ENCODE data around the gene CCDC102B.
"Not testable (repeated sequence)": the region's sequence is repeated elsewhere in the genome, so short reads cannot be mapped to it uniquely, and the experiment has no call there.

The CCDC102B gene

DNA sequence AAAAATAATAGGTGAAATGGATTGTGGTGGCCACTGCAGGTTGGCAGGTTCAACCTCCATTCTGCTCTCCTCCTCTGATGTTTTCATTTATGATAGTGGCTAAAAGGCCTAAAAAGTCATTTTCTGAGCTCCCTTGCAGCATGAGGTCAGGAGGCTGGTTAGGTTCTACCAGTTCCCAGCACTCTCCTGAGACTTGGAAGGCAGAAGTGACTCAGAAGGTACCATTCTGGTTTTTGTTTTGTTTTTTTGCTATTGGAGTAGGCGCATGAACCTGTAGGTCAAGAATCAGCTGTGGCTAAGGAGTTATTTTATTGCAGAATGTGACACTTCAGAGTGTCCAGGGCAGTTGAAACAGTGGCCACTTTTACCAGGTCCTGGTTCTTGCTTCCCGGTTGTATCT lies 181.9 kb downstream of the CCDC102B start:
- no peak for DNase-seq (ENCODE audit: low read depth)

DNA sequence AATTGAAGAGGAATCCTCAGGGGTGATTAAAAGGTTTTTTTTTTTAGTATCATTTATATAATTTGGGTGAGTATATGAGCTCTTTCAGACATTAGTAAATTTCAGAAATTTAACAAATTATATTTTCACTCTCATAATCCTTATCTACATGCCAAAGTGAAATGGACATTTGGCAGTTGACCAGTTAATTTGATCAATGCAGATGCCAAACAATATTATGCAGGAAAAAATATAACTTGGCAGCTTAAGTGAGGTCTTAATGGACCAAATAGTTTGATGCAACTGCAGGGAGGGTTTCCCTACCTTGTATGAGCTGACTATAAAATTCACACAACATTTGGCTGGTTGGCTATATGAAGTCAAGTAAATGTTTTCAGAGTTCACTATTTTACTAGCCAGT lies 185.2 kb downstream of the CCDC102B start:
- DNase-seq (ENCODE audit: low read depth): no peak

DNA sequence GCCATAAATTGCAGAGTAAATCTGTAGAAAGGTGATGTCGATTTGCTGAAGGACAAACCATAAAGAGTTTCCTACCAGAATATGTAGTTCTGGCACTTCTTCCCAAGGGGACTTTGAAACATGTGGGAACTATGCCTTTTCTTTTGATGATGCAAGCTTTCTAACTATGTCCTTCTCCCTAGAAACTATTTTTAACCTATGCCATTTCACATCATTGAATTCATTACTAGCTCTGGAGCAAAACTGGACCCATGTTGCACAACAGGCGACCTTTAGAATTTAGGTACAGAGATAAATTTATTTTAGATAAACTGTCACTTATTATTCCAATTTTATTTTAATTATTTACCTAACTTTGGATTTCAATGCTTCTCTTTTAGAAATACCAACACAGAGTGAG lies 186.5 kb downstream of the CCDC102B start:
- no peak for DNase-seq (ENCODE audit: low read depth)

DNA sequence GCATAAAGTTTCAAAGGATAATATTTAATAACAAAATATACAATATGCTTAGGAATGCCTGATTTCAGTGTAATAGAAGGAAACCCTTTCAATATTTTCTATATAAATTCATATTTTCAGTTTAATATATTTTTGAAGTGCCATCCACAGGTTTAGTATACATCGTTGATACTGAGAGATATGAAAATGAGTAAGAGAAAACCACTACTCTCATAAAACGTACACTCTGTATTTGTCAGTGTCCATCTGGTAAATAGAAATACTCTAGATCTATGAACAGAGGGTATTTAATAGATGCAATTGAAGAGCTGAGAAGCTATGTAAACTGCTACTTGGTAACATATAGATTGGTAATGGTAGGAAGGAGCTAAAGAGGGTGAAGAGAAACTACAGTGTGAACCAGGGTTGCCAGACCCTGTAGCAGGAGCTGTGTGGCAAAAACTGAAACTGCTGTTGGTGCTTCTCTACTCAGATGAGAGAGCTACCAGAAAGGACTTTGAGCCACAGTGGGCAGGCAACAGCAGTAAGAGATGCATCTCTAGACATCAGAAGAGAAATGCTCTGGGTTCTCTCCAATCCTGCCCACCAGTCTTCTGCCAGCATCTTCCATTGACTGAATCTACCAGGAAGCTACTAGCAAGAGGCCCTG lies 187.4 kb downstream of the CCDC102B start:
- no peak for DNase-seq (ENCODE audit: low read depth)

DNA sequence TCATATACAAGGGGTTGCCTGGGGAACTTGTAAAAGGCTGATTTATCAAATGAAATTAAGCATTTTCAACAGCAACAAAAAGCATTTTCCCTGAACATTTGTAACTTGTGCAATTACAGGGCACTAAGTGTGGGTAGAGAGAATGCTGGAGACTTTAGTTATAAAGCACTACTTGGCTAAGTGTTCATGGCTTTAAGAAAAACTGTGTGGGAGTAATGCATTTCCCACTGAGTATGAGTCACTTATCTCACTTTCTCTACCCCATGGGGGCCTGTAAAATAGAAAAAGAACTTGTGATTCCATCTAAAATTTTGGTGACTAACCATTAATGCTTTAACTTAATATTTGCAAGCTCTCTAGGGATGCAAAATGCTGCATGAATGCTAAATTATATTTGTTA lies 193.4 kb downstream of the CCDC102B start:
- DNase-seq (ENCODE audit: low read depth): peak; percentile 36

DNA sequence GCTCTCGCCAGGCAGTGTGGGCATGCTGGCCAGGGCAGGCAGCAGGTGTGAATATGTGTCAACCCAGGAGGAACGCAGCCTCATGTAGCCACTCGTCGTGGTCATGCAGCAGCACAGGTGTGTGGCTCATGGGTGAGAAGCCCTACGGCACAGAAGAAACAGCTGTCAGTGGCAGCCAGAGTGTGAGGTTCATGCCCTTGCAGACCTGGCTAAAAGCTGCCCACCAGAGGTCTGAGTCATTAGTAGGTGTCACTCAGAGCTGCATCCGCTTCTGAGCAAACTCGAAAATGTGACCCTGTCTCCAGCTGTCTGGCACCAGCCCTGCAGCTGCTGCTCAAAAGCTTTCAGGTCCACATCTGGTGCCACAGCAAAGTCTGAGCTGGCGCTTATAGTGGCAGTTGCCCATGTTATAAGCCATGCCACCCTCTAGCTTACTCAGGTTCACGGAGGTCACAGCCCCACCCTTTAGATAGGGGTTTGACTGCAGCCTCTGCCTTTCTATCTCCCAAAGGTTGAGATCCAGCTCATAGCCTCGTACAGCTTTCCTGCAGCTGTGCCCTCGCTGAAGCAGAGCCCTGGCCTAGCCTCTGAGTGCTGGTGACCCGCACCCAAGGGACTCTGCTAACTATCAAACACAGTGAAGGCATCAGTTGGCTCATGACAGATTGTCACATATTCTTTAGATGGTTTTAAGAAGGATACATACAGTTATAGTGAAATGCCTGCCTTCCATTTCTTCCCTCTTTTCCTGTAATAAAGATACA lies 195.0 kb downstream of the CCDC102B start:
- no peak for DNase-seq (ENCODE audit: low read depth)

DNA sequence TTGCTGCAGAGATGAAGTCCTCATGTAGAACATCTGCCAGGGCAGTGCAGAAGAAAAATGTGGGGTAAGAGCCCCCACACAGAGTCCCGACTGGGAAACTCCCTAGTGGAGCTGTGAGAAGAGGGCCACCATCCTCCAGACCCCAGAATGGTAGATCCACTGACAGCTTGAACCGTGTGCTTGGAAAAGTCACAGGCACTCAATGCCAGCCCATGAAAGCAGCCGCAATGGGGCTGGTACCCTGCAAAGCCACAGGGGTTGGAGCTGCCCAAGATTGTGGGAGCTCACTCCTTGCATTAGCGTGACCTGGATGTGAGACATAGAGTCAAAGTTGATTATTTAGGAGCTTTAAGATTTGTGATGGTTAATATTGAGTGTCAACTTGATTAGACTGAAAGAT lies 197.8 kb downstream of the CCDC102B start:
- no peak for DNase-seq (ENCODE audit: low read depth)

DNA sequence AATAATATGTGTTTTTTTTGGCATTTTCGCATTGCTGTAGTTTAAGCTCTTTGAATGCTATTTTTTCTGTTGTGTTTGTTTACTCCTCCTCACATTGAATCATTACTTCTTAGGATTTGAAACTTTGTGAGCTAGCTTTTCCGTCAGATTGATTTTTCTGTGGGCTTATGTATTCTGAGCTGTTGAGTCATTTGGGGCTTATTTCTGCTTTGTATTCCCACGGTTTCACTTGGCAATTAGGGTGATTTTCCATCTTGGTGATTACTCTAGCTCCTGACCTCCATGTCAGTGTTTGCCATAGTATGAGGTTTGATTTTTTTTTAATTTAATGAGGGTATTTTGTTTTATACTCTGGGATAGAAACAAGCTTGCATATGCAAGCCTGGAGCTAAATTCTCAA lies 200.0 kb downstream of the CCDC102B start:
- DNase-seq (ENCODE audit: low read depth): no peak

DNA sequence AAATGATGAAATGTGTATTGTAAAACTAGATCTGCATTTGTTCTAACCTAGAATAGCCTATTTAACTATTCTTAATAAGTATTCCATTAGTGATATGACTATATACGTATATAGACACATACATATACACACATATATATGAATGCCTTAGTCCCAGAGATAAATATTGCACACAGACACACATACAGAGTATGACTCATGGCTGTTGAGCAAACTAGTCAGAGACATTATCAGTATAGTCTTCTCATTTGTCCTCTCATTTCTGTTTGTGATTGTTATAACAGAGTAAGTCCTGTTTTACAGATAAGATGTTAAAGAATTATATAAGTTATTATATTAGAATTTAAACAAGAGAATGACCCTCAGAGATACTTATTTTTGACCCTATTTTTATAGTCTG lies 202.5 kb downstream of the CCDC102B start:
- DNase-seq (ENCODE audit: low read depth): no peak

DNA sequence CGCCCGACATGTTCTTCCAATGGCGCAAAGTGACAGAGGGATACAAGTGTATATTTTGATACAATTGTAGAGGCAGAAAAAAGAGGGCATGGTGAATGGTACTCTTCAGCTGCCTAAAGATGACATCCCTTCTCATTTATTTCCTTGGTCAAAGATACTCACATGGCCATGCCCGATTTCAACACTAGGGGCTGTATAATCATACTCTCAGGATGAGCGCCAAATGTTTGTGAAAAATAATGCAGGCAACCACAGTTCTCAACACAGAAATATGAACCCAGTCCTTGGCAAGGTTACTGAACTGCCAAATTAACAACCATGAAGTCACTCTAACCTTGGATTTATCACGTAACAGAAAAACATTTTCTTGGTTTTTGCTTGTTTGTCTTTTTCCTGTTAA lies 204.4 kb downstream of the CCDC102B start:
- DNase-seq (ENCODE audit: low read depth): no peak

DNA sequence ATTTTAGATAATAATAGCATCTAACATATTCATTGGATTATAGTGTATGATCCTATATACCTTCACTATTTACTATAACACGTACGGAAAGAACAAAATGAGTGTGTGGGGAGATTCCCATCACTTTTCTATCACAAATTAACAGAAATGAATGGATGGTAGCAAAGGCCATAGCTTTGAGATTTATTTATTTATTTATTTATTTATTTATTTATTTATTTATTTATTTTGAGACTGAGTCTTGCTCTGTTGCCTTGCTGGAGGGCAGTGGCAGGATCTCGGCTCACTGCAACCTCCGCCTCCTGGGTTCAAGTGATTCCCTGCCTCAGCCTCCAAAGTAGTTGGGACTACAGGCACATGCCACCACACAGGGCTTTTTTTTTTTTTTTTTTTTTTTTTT lies 208.3 kb downstream of the CCDC102B start:
- not testable (repeated sequence) for DNase-seq (ENCODE audit: low read depth)

DNA sequence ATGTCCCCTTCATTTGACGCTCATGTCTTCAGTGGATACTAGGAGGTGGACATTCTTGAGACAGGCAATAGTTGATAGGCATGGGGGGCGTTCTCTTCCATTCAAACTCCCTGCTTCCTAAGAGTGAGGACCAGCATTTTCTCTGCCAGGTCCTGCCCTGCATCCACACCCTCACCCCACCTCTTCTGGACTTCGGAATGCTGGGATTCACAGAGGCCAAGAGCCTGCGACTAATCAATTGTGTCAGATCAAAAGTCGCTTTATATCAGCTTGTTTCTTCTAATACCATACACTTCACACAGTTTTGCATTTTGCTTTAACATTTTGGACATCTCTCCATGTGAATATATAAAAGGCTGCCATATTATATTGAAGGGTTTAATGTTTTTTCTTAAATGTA lies 210.7 kb downstream of the CCDC102B start:
- no peak for DNase-seq (ENCODE audit: low read depth)

DNA sequence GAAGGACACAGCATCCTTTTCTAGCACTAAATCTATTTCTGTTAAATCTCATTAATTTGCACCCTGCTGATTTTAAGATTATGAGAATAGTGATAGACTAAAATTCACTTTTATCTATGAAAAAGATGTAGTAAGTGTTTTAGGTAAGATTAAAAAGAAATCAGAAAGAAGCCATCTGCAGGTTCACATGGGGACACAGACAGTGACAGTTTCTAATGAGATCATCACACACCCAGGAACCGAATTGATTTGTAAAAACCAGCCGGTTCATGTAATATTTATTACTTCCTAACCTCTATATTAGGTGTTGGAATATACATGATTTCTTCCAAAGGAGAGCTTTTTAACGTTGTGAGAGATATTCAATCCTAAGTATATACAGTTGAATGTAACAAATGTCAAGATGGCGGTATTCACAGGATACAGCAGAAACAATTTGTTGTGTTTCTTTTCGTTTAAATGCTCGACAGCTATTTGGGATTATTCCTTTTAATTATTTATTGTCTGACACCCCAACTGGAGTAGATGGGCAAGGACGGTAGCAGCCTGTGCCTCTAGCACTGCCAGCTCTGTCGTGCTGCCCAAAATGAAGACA lies 223.4 kb downstream of the CCDC102B start:
- DNase-seq (ENCODE audit: low read depth): no peak

DNA sequence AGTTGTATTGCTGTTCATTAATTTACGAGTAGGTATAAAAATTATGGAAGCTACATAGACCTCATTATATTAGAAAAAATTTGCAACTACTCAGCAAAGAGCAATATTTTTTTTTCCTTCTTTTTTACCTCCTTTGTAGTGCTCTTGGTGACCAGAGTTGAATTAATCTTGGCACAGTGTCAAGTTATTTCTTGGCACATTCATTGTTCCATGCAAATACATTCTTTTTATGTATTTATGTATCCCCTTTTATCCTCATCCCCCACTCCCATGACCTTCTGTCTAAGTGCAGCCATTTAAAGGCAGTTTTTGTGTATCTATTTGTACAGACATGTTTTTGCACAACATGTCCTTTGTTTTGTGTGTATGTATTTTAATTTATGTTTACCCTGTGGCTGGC lies 224.5 kb downstream of the CCDC102B start:
- DNase-seq (ENCODE audit: low read depth): no peak

DNA sequence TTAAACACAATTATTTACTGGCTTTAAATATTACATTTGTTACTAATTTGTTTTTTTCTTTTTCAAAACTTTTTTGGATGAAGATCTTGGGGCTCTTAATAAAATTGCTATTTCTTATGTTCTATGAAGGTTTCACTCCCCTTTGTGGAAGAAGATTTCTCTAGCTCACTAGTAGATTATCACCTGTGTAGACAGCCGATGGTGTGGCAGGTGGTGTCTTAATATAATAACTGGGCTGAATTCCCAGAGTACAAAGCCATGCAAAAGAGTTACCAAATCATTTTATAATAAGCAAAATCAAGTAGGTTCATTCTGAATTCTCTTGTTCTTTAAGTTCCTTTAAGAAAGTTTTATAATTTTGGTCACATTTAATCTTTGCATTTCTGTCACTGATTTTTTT lies 233.7 kb downstream of the CCDC102B start:
- DNase-seq (ENCODE audit: low read depth): no peak

DNA sequence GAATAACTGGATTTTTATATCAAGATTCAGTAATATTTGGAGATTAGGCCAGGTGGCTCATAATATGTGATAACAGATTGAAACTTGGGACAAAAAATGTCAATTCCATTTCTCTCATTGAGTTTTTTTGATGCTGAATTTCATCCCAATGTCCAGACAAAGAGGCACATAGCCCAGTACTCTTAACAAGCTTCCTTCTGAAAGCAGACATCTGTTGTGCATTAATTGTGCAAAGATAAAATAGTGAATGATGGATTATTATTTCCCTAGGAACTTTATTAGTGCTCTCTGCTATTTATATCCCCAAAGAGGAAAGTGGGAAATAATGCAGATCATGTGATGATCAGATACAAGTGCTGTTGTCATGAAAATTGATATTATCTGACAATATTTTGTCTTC lies 234.1 kb downstream of the CCDC102B start:
- no peak for DNase-seq (ENCODE audit: low read depth)

DNA sequence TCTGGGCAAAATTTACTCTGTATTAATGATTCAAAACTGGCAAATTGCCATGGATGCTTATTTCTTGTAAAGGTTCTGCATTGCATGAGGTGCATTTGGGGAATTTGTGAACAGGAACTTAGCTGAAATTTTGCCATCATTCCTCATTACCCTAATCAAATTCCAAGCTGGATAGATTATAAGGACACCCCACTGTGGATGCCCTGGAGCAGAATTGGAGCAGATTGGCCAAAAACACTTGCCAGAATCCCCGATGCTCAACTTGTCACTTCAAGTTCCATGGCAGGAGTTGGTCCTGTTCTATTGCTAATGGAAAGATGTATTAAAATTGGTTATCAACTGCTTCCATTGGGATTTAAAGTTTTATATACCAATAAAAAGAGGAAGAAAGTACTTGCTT lies 237.9 kb downstream of the CCDC102B start:
- no peak for DNase-seq (ENCODE audit: low read depth)

DNA sequence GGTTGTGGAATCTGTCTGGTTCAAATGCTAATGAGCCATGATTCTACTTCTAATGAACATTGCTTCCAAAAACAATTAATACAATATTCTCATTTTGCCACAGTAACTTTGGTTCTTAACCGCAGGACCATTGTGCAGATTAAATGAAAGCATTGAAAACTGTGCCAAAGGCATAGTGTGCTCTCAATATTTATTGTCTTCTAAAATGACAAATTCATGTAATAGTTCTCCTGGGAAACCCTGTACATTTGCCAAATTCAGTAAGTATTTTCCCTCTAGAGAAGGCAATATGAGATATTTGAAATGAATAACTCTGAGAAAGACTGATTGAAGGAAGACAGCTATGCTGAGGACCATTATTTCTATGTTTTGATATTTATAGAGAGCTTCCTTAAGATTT lies 246.3 kb downstream of the CCDC102B start:
- no peak for DNase-seq (ENCODE audit: low read depth)

DNA sequence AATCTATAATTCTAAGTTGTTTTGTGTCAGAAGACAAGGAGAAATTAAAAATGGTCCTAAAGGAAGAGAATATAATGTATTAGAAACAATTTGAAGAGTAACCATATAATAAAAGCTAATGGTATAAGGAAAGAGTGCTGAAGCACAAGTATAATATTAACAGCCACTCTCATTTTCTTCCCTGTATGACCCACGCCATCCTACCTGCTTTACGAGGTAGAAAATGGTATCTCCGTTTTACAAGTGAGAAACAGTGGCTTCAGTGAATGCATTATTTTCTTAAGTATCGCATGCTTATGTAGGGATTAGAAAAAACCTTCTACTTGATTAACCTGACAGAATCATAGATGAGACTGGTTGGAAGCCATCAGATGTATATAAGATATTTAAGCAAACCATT lies 266.2 kb downstream of the CCDC102B start:
- DNase-seq (ENCODE audit: low read depth): no peak

DNA sequence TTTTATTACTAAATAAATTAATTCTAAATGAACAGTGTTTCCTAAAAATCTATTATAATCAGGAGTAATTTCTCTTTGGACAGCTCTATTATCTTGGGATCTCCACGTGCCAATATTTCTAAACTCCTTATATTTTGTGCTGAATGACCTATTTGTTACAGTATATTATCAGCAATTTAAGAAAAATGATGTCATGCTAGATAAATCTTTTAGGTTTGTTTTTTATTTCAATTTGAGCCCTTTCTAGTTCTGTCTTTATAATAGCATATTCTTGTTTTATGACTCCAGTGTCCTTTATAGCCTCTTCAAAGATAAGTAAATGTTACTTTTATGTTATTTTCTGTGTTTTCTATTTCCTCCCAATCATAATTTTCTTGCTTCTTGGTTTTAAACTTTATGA lies 269.2 kb downstream of the CCDC102B start:
- DNase-seq (ENCODE audit: low read depth): no peak

DNA sequence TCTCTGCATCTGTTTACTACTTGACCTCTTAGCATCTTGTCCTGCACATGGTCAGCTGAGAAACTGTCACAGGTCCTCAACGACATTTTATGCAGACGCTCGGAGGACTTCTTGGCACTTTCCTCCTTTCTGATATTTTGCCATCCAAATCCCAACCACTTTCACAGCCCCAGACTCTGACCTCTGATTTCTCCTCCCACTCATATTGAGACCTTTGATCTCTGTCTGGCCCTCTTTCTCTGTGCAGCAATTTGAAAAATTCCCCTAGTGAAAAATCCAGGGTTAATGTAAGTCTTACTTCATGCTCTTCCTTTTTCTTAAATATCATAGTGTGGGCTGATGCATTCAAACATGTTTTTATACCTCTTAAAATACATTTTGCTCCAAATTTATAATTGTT lies 273.8 kb downstream of the CCDC102B start:
- no peak for DNase-seq (ENCODE audit: low read depth)

DNA sequence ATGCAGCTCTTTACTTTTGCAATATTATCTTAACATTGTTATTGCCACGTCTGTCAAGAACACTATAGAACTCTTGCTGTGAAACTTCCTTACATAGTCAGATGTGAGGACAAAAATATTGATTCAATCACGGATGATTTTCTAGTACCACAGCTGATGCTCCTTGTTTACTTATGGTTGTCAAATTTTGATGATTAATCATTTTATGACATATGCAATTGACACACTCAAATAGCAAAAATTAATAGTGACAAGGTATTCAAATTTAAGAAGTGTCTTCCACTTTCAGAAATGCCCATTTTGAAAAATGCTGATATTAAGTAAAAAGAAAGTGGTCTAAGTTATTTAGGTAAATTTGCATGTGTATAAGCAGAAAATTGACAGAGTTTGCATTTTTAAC lies 284.0 kb downstream of the CCDC102B start:
- no peak for DNase-seq (ENCODE audit: low read depth)

DNA sequence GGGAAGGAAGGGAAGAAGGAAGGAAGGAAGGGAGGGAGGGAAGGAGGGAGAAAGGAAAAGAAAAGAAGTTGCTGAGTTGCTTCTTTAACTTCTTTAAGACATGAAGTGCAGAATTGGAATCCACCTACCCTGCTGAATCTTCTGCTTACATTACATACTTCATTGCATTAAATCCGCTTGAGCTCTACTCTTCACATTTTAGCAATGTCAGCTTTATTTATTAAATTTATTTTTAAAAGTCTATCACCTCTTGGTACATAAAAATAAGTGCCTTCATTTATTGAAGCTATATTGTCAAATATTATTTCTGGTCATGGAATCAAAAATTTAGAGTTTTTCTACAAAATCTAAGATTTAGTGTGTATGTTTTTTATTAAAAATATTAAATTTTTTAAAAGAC lies 284.6 kb downstream of the CCDC102B start:
- no peak for DNase-seq (ENCODE audit: low read depth)

DNA sequence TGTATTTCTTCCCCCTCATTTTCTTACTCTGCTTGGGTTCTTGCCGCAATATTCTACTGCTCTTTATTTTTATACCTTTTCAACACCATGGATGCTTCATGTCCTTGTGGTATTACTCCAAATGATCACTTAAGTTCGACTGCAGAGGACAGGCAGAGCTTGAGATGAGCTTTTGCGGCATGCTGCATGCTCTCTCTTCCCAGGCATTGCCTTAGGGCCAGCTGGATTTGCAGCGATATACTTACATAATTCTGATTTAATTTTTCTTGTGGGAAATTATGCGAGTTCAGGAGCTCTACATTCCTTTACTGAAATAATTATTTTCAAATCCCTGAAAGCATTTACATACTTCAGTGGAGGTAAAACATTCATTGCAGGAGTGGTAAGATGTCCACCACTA lies 288.1 kb downstream of the CCDC102B start:
- DNase-seq (ENCODE audit: low read depth): no peak
